Measurements from ENCODE around the gene C5orf47.

The C5orf47 gene

GRCh38 chr5:174044466-174045254 is 55.7 kb downstream of the C5orf47 start:
- no peak for DNase-seq (ENCODE audit: low read depth)

GRCh38 chr5:174045470-174046025 is 56.6 kb downstream of the C5orf47 start, which contains the start of gene NSG2:
Gene NSG2, plus strand, starts transcription at chr5:174045706. Its CDS starts 1,050 bp downstream, at chr5:174046756.
- no peak for DNase-seq (ENCODE audit: low read depth)

GRCh38 chr5:174046558-174046957 is 57.6 kb downstream of the C5orf47 start:
- no peak for DNase-seq (ENCODE audit: low read depth)

- DNase-seq (ENCODE audit: low read depth), result no peak
These were observed 58.6 kb downstream of the C5orf47 start for GRCh38 chr5:174047472-174048099.

- DNase-seq (ENCODE audit: low read depth), result no peak
These were observed 63.7 kb downstream of the C5orf47 start for GRCh38 chr5:174052636-174053035.

GRCh38 chr5:174053905-174054304 is 64.9 kb downstream of the C5orf47 start:
- DNase-seq (ENCODE audit: low read depth), result no peak
